ENCODE measurements around the gene YRDC. TPM values are rescaled to one million over a fixed set of nuclear protein-coding genes. Genes with fewer than 3 reads are reported as not detected.

Gene YRDC
- total RNA-seq, 1 donor from 2014 or later: 4.5 TPM

DNA sequence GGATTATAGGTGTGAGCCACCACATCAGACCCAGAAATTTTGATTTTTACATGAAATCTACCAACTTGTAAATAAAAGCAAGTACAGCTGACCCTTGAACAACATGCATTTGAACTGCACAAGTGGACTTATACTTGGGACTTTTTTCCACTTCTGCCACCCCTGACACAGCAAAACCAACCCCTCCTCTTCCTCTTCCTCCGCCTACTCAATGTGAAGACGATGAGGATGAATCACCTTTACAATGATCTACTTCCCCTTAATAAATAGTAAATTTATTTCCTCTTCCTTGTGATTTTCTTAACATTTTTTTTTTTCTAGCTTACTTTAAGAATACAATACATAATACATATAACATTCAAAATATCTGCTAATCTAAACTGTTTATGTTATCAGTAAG, 17.5 kb upstream of the YRDC start:
- intact Hi-C loops (cut with DNase I): no loop called here
- ATAC-seq (ENCODE audit: poor library complexity): no peak
- DNase-seq: no peak

DNA sequence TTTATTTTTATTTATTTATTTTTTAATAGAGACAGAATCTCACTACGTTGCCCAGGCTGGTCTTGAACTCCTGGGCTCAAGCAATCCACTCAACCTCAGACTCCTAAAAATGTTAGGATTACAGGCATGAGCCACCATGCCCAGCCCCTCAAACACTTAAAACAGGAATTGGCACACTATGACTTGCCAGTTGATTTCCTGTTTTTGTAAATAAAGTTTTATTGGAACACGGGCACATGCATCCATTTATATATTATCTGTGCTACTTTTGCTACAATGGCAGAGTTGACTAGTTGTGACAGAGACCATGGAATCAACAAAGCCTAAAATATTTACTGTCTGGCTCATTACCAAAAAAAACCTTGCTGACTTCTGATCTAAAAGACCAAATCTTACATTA, 16.0 kb upstream of the YRDC start:
- DNase-seq: no peak
- ATAC-seq (ENCODE audit: poor library complexity): no peak
- intact Hi-C loops (cut with DNase I): no loop called here

DNA sequence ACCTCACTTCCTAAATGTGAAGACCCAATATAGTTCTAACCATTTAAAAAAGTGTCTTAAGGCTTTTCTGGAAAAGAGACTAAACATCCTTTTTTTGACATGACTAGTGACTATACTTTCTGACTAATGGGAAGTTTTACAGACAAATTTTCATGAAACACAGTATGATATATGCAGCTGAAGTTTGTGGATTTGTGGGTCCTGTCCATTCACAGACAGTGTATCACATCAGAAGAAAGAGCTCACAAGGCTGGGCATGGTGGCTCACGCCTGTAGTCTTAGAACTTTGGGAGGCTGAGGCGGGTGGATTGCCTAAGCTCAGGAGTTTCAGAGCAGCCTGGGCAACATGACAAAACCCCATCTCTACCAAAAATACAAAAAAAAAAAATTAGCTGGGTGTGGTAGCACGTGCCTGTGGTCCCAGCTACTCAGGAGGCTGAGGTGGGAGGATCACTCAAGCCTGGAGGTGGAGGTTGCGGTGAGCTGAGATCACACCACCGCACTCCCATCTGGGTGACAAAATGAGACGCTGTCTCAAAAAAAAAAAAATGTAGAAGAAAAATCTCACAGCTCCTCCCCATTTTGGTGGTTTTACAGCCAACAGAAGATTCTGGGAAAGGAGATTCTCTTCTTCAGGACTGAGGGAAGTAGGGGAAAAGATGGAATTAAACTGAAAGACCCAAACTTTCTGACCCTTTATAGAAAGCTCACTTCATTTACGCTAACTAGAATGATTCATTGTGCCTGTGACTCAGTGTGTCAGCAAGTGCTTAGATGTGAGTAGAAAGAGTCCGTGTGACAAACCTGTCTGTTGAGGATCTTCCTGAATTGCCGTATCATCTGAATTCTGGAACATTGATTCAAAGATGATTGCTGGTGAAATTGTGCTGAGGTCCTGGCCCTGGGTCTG, 15.2 kb upstream of the YRDC start:
- DNase-seq (no peak), ATAC-seq (ENCODE audit: poor library complexity) (no peak)
- intact Hi-C loops (cut with DNase I): no loop called here

DNA sequence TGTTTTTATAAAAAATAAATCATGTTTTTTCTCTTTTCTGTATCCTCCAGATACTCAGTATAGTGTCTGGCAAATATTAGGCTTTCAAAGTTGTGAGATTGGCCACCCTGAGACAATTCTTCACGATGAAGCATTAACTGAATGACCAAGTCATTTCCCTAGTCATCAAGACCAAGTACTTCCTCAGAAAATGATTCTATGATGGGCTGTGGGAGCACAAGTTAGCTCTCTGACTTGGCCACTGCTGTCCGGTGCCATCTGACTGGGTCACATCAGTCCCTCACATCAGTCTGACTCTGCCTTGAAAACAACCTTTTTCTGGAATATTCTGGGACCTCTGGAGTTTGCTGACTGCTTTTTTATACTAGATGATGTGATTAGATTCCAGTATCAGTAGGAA, 13.5 kb upstream of the YRDC start:
- intact Hi-C loops (cut with DNase I): no loop called here
- no peak for ATAC-seq (ENCODE audit: poor library complexity)
- no peak for DNase-seq

DNA sequence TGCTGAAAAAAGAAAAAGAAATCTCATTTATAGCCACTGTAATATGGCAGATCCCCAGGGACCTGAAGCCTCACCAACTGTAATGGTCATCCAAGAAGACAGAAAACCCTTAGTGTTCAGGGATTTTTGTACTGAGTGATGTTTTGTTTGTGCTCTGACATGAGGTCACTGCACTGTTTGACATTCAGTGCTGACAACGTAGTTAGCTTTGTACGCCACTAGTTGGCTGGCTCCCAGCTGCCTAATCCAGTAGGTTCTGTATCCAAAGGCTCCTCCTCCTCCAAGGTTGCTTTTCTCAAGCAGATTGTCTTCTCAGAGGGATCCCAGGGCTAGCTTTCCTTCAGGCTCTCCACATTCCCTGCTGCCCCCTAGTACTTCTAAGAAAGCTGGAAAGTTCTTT, 9.5 kb upstream of the YRDC start:
- peak; percentile 66 for ATAC-seq (ENCODE audit: poor library complexity)
- intact Hi-C loops (cut with DNase I): no loop called here
- peak; percentile 54 for DNase-seq

DNA sequence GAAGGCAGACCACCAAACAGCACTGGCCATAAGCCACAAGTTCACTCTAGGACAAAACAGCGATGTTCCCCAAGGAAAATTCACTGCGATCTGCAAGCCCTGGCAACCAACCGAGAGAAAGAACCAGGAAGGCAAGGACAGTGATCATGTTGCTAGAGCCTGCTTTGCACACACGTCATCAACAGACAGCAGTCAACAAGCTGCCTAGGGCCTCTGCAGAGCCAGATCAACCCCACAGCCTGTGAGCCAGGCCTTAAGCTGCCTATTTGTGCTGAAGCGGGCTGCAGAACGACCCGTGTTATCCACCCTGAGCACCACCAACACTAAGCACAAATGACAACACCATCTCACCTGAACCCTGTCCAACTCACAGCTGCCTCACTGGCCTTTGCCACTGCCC, 6.2 kb upstream of the YRDC start:
- no peak for ATAC-seq (ENCODE audit: poor library complexity)
- no peak for DNase-seq
- intact Hi-C loops (cut with DNase I): no loop called here

DNA sequence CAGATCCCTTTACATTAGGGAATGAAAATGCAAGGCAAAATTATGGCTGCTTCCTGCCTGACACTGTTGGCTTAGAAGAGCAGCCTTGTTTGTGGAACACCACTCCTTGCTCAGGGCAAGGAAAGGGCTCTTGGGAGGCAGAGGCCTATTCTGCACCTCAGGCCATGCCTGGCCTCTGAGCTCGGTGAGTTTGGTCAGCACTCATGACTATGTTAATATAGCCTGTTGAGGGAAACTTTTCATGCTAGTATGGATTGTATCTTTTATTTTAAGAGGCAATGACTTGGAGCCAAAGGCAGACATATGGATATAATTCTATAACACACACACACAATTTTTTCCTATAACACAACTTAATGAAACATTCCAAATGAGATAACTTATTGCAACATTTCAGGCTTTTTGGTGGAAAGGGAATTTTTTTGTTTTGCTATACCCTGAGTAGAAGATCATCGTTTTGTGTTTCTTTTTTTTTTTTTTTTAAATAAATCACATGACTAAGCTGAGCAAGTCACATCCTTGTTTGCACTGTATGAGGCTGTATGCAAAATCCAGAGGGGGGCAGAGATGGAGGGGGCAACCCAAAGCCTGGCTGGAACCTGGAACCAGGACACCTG, 5.6 kb upstream of the YRDC start:
- intact Hi-C loops (cut with DNase I): no loop called here
- DNase-seq (no peak), ATAC-seq (ENCODE audit: poor library complexity) (no peak)

DNA sequence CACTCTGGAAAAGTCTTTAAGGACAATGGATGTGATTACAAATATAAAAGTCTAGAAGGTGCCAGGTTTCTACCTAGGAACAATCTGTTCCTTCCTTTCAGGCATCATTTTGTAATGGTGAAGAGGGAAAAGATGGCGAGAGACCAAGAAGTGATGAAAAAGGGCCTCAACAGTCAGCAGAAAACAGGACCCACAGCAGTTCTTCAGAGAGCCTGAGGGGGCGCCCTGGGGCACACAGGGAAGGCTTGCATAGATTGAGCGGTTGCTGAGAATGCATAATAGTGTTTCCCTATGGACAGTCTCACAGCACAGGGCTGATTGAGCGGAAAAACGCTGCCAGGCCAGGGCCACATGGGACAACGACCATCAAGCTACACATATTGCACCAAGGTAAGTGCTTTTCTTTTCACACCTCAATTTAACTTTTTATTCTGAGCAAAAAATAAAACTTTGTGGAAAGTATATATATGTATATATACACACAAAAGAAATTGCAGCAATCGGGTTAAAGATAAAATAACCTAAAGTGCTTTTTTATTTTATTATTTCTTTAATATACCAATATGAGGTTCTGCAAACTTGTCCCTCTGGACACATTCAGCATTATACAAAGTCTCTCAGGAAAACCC, 3.1 kb upstream of the YRDC start:
- ATAC-seq (ENCODE audit: poor library complexity): no peak

DNA sequence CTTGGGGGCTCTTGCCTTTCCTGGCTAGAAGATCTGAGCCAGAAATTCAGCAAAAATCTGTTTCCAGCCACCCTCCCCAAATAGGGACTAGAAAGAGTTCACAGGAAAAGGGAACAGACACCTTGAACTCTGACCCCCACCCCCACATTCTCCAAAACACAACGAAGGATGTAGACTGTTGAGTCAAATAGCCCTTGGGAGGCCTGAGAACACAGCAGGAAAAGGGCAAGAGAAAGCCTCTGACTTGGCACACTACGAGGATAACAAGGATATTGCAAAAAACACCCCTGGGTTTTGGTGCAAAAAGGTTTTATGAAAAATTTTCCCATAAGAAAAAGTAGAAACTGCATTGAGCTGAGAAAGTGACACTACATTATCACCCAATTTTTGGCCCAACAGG, 1.9 kb upstream of the YRDC start:
- ATAC-seq (ENCODE audit: poor library complexity): no peak
- intact Hi-C loops (cut with DNase I): loop anchor here (2.0 kb wide), 1 partner anchor 49 kb away; the partner anchor contains the start of gene MTF1
- no peak for DNase-seq

More for the DNA sequence above, 3.1 kb upstream of the YRDC start:
- peak; percentile 81 for DNase-seq
- intact Hi-C loops (cut with DNase I): no loop called here

DNA sequence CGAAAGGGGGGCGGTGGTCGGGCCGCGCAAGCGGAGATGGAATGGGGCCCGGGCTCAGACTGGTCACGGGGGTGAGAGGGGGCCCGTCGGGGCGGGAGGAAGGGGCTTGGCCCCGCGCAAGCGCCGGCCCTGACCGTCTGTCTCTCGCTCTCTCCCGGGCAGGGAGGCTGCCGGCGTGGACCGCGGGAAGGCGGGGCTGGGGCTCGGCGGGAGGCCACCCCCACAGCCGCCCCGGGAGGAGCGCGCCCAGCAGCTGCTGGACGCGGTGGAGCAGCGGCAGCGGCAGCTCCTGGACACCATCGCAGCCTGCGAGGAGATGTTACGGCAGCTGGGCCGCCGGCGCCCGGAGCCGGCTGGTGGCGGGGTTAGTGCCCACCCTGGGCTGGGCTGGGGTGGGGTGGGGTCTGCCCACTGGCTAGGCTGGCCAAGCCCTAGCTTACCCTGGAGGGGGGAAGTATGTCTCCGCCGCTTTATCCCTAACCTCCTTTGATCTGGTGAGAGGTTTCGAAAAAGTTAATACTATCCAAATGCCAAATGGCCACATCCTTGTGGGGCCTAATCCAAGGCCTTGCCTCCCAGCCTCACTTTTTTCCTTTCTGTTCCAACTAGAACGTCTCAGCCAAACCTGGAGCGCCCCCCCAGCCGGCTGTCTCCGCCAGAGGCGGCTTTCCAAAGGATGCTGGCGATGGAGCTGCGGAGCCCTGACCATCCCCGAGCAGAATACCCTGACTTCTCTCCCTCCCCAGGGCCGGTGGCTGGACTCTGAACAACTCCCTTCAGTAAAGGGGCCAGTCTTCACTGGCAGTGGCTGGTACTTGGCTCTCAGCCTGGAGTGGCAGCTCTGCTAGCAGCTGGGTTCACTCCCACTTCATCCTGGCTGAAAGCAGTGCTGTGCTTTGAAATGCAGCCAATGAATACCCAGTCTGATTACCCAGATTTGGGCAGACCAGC, 636 bp upstream of the YRDC start:
- peak; percentile 90 for ATAC-seq (ENCODE audit: poor library complexity)
- intact Hi-C loops (cut with DNase I): loop anchor here (2.0 kb wide), 1 partner anchor 50 kb away; the partner anchor contains the start of gene MTF1
- DNase-seq: peak; percentile 80

DNA sequence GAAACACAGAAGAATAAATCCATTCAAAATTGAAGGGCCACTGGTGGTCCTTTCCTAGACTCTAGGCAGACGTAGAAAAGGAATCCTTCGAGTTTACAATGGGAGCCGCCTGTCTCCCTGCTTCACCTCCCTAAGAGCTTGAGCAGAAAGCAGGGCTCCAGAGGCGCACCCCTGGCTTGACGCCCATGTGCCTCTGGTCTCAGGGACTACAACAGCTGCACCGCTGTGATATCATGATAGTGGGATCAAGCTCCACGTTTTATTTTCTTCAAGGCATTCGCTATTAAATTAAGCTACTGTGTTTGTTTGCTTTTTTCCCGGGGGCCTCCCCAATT, 821 bp downstream of the YRDC start:
- no peak for ATAC-seq (ENCODE audit: poor library complexity)

DNA sequence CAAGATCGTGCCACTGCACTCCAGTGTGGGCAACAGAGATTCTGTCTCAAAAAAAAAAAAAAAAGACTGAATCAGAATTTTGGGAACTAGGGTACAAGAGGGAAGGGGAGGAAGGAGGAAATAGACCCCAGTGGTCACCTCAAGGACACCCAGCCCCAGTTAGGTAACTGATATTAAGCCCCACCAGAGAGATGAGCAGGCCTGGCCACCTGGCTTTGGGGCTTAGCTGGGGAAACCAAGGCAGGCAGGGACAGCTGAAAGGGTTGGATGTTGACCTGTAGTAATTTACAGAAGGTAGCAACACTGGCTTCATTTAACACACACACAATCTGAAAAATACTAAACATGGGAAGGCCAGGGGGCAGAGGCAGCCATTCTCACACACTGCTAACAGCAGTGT, 5.6 kb downstream of the YRDC start:
- ATAC-seq (ENCODE audit: poor library complexity): no peak

More for the DNA sequence above, 821 bp downstream of the YRDC start:
- intact Hi-C loops (cut with DNase I): no loop called here
- no peak for DNase-seq

DNA sequence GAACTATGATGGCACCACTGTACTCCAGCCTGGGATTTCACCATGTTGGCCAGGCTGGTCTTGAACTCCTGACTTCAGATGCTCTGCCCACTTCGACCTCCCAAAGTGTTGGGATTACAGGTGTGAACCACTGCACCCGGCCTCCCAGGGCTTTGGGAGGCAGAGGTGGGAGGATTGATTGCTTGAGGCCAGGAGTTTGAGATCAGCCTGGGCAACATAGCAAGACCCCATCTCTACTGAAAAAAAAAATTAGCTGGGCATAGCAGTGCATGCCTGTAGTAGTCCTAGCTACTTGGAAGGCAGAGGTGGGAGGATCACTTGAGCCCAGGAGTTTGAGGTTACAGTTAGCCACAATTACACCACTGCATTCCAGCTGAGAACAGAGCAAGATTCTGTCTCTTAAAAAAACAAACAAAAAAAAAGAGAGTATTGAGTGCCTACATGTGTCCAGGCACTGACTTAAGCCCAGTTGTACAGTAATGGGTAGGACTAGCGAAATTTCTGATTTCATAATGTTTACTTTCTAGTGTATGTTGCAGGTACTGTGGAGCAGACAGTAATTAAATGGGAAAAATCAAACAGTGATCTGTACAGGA, 10.2 kb downstream of the YRDC start:
- ATAC-seq (ENCODE audit: poor library complexity) (no peak), DNase-seq (no peak)
- intact Hi-C loops (cut with DNase I): no loop called here

More for the DNA sequence above, 5.6 kb downstream of the YRDC start:
- intact Hi-C loops (cut with DNase I): no loop called here
- no peak for DNase-seq

DNA sequence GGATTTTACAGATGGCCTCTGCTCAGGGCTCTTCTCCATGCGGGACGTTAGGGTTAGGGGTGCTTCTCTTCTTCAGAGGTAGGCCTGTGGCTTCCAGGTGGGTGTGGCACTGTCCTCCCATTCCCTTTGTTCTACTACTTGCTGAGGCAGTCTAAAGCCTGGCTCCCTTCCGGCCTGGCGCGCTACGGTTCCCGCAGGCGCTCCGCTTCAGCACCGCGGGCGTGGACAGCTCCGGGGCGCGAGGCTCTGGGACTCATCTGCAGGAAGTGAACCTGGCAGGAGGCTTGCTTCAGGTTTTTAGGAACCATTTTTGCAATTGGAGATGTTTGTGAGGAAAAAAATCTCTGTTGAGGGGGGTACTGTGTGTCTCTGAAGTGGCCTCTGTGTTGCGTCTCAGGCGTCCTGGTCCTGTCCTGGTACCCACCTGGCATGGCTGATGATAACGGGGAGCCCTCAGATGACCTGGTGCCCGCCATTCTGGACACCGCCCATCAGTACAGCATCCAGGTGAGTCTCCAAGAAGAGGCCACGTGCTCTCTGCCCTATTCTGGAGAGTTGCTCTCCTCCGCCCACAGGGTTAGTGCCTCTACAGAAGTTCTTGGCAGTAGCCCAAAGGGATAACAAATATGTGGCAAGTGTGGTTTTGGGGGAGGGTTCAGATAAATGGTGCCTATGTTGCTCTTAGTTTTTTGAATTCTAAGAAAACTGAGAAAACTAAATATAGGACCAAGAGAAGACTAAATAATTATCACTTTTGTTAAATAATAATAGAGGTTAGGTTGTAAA, 12.5 kb downstream of the YRDC start:
- DNase-seq (peak; percentile 73), ATAC-seq (ENCODE audit: poor library complexity) (peak; percentile 77)
- intact Hi-C loops (cut with DNase I): no loop called here

DNA sequence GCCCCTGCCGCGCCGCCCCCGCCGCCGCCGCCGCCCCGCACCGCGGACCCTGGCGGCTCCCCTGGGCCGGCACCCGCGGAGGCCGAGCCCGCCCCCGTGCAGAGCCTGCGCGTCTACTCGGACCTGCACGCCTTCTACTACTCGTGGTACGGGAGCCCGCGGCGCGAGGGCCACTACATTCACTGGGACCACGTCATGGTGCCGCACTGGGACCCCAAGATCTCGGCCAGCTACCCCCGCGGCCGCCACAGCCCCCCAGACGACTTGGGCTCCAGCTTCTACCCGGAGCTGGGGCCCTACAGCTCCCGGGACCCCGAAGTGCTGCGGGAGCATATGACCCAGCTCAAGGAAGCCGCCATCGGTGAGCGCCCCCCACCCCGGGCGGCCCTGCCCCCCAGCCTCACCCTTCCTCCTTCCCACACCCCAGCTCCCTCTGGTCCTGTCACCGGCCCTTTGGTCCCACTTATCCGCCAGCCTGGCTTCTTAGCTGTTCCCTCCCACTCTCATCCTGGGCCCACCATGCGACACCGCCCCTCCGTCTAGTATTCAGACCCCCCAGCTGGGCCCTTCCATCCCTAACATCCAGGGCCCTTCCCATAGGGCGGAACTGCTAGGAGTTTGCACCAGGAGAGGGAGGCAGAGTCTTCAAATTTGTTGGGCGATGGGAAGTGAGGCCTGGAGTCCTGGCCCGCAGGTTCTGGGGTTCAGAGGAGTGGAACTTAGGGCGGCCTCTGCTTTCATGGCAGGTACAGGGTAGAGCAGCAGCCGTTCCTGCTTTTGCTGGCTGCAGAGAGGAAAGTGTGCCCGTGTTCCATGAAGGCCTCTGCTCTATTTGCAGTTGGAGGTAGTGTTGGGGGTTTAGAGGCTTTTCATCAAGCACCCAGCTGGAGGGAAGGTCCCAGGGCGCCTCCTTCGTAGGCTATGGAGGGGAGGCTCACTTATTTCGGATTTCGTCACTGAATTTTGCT, 13.4 kb downstream of the YRDC start:
- intact Hi-C loops (cut with DNase I): no loop called here

DNA sequence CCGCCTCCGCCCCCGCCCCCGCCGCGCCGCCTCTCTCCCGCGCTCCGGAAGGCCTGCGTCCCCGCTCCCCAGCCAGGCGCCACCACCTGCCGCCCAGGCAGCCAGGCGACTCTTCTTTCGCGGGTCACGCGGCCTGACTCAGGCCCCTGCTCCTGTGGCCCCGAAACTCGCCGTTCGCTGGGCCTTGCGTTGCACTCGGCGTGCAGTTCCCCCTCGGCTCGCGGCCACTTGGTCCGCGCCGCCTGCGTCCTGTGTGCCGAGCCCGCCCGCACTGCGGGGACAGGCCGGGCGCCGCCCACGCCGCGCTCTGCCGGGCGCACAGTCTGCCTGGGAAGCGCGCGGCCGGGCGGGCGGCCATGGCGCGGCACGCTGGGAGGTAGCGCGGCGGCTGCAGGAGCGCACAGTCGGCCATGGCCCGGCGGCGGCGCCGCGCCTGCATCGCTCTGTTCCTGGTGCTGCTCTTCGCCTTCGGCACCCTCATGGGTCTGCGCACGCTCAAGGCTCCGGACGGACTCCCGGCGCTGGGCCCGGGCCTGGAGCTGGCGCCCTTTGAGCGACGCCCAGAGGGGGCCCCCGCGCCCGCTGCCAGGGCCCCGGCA, 14.1 kb downstream of the YRDC start, which contains the start of gene MANEAL:
MANEAL (plus strand) TSS at position 75 of the 599 bp plus-strand sequence; CDS start at position 411, 336 bp downstream.
- peak; percentile 84 for ATAC-seq (ENCODE audit: poor library complexity)
- intact Hi-C loops (cut with DNase I): no loop called here
- peak; percentile 66 for DNase-seq

More for the DNA sequence above, 13.4 kb downstream of the YRDC start:
- ATAC-seq (ENCODE audit: poor library complexity): peak; percentile 18
- DNase-seq: no peak

Data from Right ventricle myocardium superior (tissue), 1 donor.